ENCODE results near the gene ASPHD1.

The ASPHD1 gene

GRCh38 chr16:29943846-29944799, 43.8 kb downstream of the ASPHD1 start:
- DNase-seq (ENCODE audit: low spot score), result no peak

- no peak for DNase-seq (ENCODE audit: low spot score)
Observed at GRCh38 chr16:29947897-29948296, 47.6 kb downstream of the ASPHD1 start.

- no peak for DNase-seq (ENCODE audit: low spot score)
Observed at GRCh38 chr16:29950806-29951461, 50.6 kb downstream of the ASPHD1 start.

GRCh38 chr16:29951625-29952365, 51.5 kb downstream of the ASPHD1 start:
- DNase-seq (ENCODE audit: low spot score), result no peak

All from pons (tissue), 1 donor.